ENCODE measurements around the gene PPARA. TPM values are rescaled to one million over a fixed set of nuclear protein-coding genes. Genes with fewer than 3 reads are reported as not detected.

The PPARA gene
- total RNA-seq, 2 experiments from 2014 or later: 17.9 to 18.1 TPM

GRCh38 chr22:46280999-46281623 lies 130.8 kb downstream of the PPARA start:
- peak overlapping the region; percentile 30 for H3K27ac Mint-ChIP-seq
- peaks cover 20% of the 10 kb centered on the region for H3K4me1 Mint-ChIP-seq (ENCODE audit: low read depth)
- H3K36me3 Mint-ChIP-seq (ENCODE audit: low read depth): peaks cover 43% of the 10 kb centered on the region
- no peaks in the 10 kb centered on the region for H3K27me3 Mint-ChIP-seq (ENCODE audit: low read depth)
- no peak overlapping the region for H3K4me3 Mint-ChIP-seq
- ATAC-seq: peak; percentile 30
- DNase-seq: no peak
- POLR2A ChIA-PET: interaction anchor here (0.7 to 0.8 kb wide), 2 partner anchors 15 to 16 kb away, joined by 3 to 4 read pairs; no protein-coding TSS in a partner anchor
- CTCF ChIA-PET: interaction anchor here (1.3 kb wide), 1 partner anchor 15 kb away, joined by 5 read pairs; no protein-coding TSS in a partner anchor
- no peaks in the 10 kb centered on the region for H3K9me3 Mint-ChIP-seq (ENCODE audit: insufficient read depth)

- POLR2A ChIA-PET: interaction anchor here (1.0 kb wide), 1 partner anchor 12 kb away, joined by 3 read pairs; no protein-coding TSS in a partner anchor
- H3K4me3 Mint-ChIP-seq: no peak overlapping the region
- peaks cover 26% of the 10 kb centered on the region for H3K4me1 Mint-ChIP-seq (ENCODE audit: low read depth)
- no peak for ATAC-seq
- H3K36me3 Mint-ChIP-seq (ENCODE audit: low read depth): peaks cover 44% of the 10 kb centered on the region
- H3K27me3 Mint-ChIP-seq (ENCODE audit: low read depth): no peaks in the 10 kb centered on the region
- H3K9me3 Mint-ChIP-seq (ENCODE audit: insufficient read depth): no peaks in the 10 kb centered on the region
- H3K27ac Mint-ChIP-seq: no peak overlapping the region
- DNase-seq: no peak
- CTCF ChIA-PET: interaction anchor here (1.3 kb wide), 1 partner anchor 14 kb away, joined by 5 read pairs; no protein-coding TSS in a partner anchor
These were observed 131.7 kb downstream of the PPARA start for GRCh38 chr22:46281866-46282678.

- Mint-ChIP-seq H3K27me3 (ENCODE audit: low read depth) (no peaks in the 10 kb centered on the region), H3K9me3 (ENCODE audit: insufficient read depth) (no peaks in the 10 kb centered on the region), H3K4me1 (ENCODE audit: low read depth) (peaks cover 51% of the 10 kb centered on the region), H3K4me3 (no peak overlapping the region), H3K36me3 (ENCODE audit: low read depth) (peaks cover 53% of the 10 kb centered on the region), H3K27ac (peak overlapping the region; percentile 49)
- ATAC-seq: no peak
- DNase-seq: no peak
- POLR2A ChIA-PET: interaction anchor here (1.2 kb wide), 1 partner anchor 36 kb away, joined by 3 read pairs; the partner anchor contains the start of gene CDPF1
- CTCF ChIA-PET: interaction anchor here (1.0 kb wide), 1 partner anchor 280 kb away, joined by 4 read pairs; no protein-coding TSS in a partner anchor
These were observed 135.7 kb downstream of the PPARA start for GRCh38 chr22:46286006-46286405.

GRCh38 chr22:46286941-46287872 lies 136.9 kb downstream of the PPARA start:
- ChIA-PET POLR2A (interaction anchor here (0.8 to 0.9 kb wide), 2 partner anchors 9 to 11 kb away, joined by 3 read pairs; partner anchors contain the start of gene GTSE1), CTCF (interaction anchor here (0.6 to 1.6 kb wide), 3 partner anchors 9 to 281 kb away, joined by 3 to 6 read pairs (median 3); partner anchors contain the start of genes CDPF1 and GTSE1)
- H3K27me3 Mint-ChIP-seq (ENCODE audit: low read depth): no peaks in the 10 kb centered on the region
- H3K9me3 Mint-ChIP-seq (ENCODE audit: insufficient read depth): no peaks in the 10 kb centered on the region
- peak overlapping the region; percentile 93 for H3K27ac Mint-ChIP-seq
- peaks cover 54% of the 10 kb centered on the region for H3K36me3 Mint-ChIP-seq (ENCODE audit: low read depth)
- no peak for DNase-seq
- peak overlapping the region; percentile 70 for H3K4me3 Mint-ChIP-seq
- no peak for ATAC-seq
- peaks cover 50% of the 10 kb centered on the region for H3K4me1 Mint-ChIP-seq (ENCODE audit: low read depth)

GRCh38 chr22:46287873-46288751 lies 137.8 kb downstream of the PPARA start:
- Mint-ChIP-seq H3K27ac (peak overlapping the region; percentile 93), H3K36me3 (ENCODE audit: low read depth) (peaks cover 63% of the 10 kb centered on the region), H3K9me3 (ENCODE audit: insufficient read depth) (no peaks in the 10 kb centered on the region), H3K4me3 (peak overlapping the region; percentile 70), H3K27me3 (ENCODE audit: low read depth) (no peaks in the 10 kb centered on the region), H3K4me1 (ENCODE audit: low read depth) (peaks cover 59% of the 10 kb centered on the region)
- ChIA-PET POLR2A (interaction anchor here (0.7 to 1.2 kb wide), 4 partner anchors 9 to 136 kb away, joined by 3 to 4 read pairs (median 3); partner anchors contain the start of gene GTSE1), CTCF (interaction anchor here (0.8 to 1.6 kb wide), 3 partner anchors 8 to 282 kb away, joined by 3 to 6 read pairs (median 4); partner anchors contain the start of gene GTSE1)
- peak; percentile 78 for DNase-seq
- peak; percentile 84 for ATAC-seq

GRCh38 chr22:46288846-46289243 lies 138.5 kb downstream of the PPARA start:
- peaks cover 69% of the 10 kb centered on the region for H3K36me3 Mint-ChIP-seq (ENCODE audit: low read depth)
- H3K27ac Mint-ChIP-seq: peak overlapping the region; percentile 93
- ChIA-PET POLR2A (interaction anchor here (0.7 to 1.2 kb wide), 3 partner anchors 8 to 137 kb away, joined by 3 to 4 read pairs (median 3); partner anchors contain the start of gene GTSE1), CTCF (interaction anchor here (1.3 to 1.6 kb wide), 2 partner anchors 39 to 167 kb away, joined by 4 read pairs; partner anchors contain the start of gene CDPF1)
- H3K9me3 Mint-ChIP-seq (ENCODE audit: insufficient read depth): no peaks in the 10 kb centered on the region
- DNase-seq: no peak
- ATAC-seq: no peak
- H3K4me1 Mint-ChIP-seq (ENCODE audit: low read depth): peaks cover 66% of the 10 kb centered on the region
- H3K27me3 Mint-ChIP-seq (ENCODE audit: low read depth): no peaks in the 10 kb centered on the region
- H3K4me3 Mint-ChIP-seq: no peak overlapping the region

- Mint-ChIP-seq H3K27ac (peak overlapping the region; percentile 93), H3K36me3 (ENCODE audit: low read depth) (peaks cover 65% of the 10 kb centered on the region), H3K9me3 (ENCODE audit: insufficient read depth) (no peaks in the 10 kb centered on the region), H3K4me1 (ENCODE audit: low read depth) (peaks cover 71% of the 10 kb centered on the region), H3K27me3 (ENCODE audit: low read depth) (no peaks in the 10 kb centered on the region), H3K4me3 (no peak overlapping the region)
- POLR2A ChIA-PET: interaction anchor here (0.7 to 1.2 kb wide), 2 partner anchors 7 to 18 kb away, joined by 3 to 4 read pairs; partner anchors contain the start of gene GTSE1
- DNase-seq (no peak), ATAC-seq (no peak)
- CTCF ChIA-PET: interaction anchor here (1.3 to 1.6 kb wide), 2 partner anchors 39 to 167 kb away, joined by 4 read pairs; partner anchors contain the start of gene CDPF1
These were observed 139.0 kb downstream of the PPARA start for GRCh38 chr22:46289244-46289891.

- Mint-ChIP-seq H3K27me3 (ENCODE audit: low read depth) (no peaks in the 10 kb centered on the region), H3K9me3 (ENCODE audit: insufficient read depth) (no peaks in the 10 kb centered on the region), H3K27ac (peak overlapping the region; percentile 78), H3K36me3 (ENCODE audit: low read depth) (peaks cover 66% of the 10 kb centered on the region), H3K4me3 (no peak overlapping the region), H3K4me1 (ENCODE audit: low read depth) (peaks cover 77% of the 10 kb centered on the region)
- ATAC-seq: no peak
- no peak for DNase-seq
- CTCF ChIA-PET: interaction anchor here (1.6 kb wide), 1 partner anchor 168 kb away, joined by 4 read pairs; no protein-coding TSS in a partner anchor
- POLR2A ChIA-PET: interaction anchor here (0.6 kb wide), 2 partner anchors 809 to 876 kb away, joined by 3 read pairs; no protein-coding TSS in a partner anchor
These were observed 140.0 kb downstream of the PPARA start for GRCh38 chr22:46290121-46290842.

All from activated CD8-positive, alpha-beta T cell treated with anti-CD3 and anti-CD28 coated beads, Interleukin-2, amount 10 ng/mL, durations not matched to agents 7 days and 5 days (primary cell).